Measurements from ENCODE around the gene MTA2. TPM values are rescaled to one million over a fixed set of nuclear protein-coding genes. Genes with fewer than 3 reads are reported as not detected.
"Not testable (repeated sequence)": the region's sequence is repeated elsewhere in the genome, so short reads cannot be mapped to it uniquely, and the experiment has no call there.

The MTA2 gene
- total RNA-seq, 3 donors from 2014 or later, result 61.3 to 92.8 (median 85.5) TPM

- intact Hi-C loops (cut with DNase I; ENCODE audit: low total_unique reads), result no loop called here
- H3K9me3 ChIP-seq, result no peaks in the 10 kb centered on the region
- H3K27me3 ChIP-seq, result no peaks in the 10 kb centered on the region
- H3K4me1 ChIP-seq, result peaks cover 0 to 20% of the 10 kb centered on the region in 2 donors
- DNase-seq (ENCODE audit: low spot score in 2 of 2), result peak; percentile 97 to 99
- TF ChIP-seq POLR2AphosphoS5 (IDR thresholded peaks at IDR 0.05), result peak; percentile 95 to 99 (median 99)
- TF ChIP-seq POLR2A (IDR thresholded peaks at IDR 0.05), result peak; percentile 75
- TF ChIP-seq, protein P1, sequence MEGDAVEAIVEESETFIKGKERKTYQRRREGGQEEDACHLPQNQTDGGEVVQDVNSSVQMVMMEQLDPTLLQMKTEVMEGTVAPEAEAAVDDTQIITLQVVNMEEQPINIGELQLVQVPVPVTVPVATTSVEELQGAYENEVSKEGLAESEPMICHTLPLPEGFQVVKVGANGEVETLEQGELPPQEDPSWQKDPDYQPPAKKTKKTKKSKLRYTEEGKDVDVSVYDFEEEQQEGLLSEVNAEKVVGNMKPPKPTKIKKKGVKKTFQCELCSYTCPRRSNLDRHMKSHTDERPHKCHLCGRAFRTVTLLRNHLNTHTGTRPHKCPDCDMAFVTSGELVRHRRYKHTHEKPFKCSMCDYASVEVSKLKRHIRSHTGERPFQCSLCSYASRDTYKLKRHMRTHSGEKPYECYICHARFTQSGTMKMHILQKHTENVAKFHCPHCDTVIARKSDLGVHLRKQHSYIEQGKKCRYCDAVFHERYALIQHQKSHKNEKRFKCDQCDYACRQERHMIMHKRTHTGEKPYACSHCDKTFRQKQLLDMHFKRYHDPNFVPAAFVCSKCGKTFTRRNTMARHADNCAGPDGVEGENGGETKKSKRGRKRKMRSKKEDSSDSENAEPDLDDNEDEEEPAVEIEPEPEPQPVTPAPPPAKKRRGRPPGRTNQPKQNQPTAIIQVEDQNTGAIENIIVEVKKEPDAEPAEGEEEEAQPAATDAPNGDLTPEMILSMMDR (IDR thresholded peaks at IDR 0.05), result peak in 1 of 3 donors; percentile 10
- H3K27ac ChIP-seq, result peak within 1 kb of the TSS; percentile 97 to 98
- H3K36me3 ChIP-seq, result peaks cover 9% of the 10 kb centered on the region
- peak within 1 kb of the TSS; percentile 78 to 86 (median 80) for H3K4me3 ChIP-seq
Measured at GRCh38 chr11:62591448-62592145, 10.1 kb downstream of the MTA2 start, which contains the start of gene TUT1. TSS of gene TUT1 (minus strand) at chr11:62591523. CDS start at chr11:62591485, 38 bp downstream.

DNA sequence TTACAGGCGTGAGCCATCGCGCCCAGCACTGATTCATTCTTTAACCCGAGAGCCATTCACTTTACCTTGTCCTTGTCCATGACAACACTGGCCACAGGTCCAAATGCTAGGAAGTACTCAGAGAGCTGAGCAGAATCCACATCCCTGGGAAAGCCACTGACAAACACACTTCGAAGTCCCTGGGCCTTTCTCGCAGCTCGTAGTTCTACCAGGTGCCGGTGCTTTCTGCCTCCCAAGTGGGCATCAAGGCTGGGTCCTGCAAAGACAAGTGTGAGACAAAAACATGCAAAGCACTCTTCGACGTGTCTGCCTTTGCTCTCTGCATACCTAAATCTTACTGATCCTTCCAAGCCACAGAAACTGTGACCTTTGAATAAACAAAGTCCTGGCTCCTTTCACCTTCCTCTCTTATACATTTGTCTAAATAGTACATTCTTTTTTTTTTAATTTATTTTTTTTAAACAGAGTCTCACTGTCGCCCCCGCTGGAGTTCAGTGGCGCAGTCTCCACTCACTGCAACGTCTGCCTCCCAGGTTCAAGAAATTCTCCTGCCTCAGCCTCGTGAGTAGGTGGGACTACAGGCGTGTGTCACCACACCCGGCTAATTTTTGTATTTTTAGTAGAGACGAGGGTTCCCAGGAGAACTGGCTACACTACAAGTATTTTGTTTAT is 12.6 kb downstream of the MTA2 start:
- H3K27ac ChIP-seq, result no peak overlapping the region
- no peak for DNase-seq (ENCODE audit: low spot score in 2 of 2)
- H3K4me3 ChIP-seq, result no peak overlapping the region
- no peaks in the 10 kb centered on the region for H3K9me3 ChIP-seq
- peaks cover 4% of the 10 kb centered on the region for H3K36me3 ChIP-seq
- intact Hi-C loops (cut with DNase I; ENCODE audit: low total_unique reads), result no loop called here
- H3K27me3 ChIP-seq, result no peaks in the 10 kb centered on the region
- H3K4me1 ChIP-seq, result peaks cover 0 to 20% of the 10 kb centered on the region in 2 donors
- TF ChIP-seq, protein P1 (IDR thresholded peaks at IDR 0.05), result no peak
- no peak for TF ChIP-seq POLR2A (IDR thresholded peaks at IDR 0.05)
- TF ChIP-seq POLR2AphosphoS5 (IDR thresholded peaks at IDR 0.05), result no peak

- H3K4me1 ChIP-seq; H3K36me3 ChIP-seq; H3K27me3 ChIP-seq; intact Hi-C loops (cut with DNase I; ENCODE audit: low total_unique reads); DNase-seq (ENCODE audit: low spot score in 2 of 2); H3K27ac ChIP-seq; H3K4me3 ChIP-seq; H3K9me3 ChIP-seq: not testable (repeated sequence)
Measured at GRCh38 chr11:62585356-62585755, 16.3 kb downstream of the MTA2 start.

- H3K4me1 ChIP-seq; H3K9me3 ChIP-seq; H3K4me3 ChIP-seq; H3K27me3 ChIP-seq; H3K36me3 ChIP-seq; intact Hi-C loops (cut with DNase I; ENCODE audit: low total_unique reads); H3K27ac ChIP-seq; DNase-seq (ENCODE audit: low spot score in 2 of 2): not testable (repeated sequence)
Measured at GRCh38 chr11:62581735-62582134, 19.9 kb downstream of the MTA2 start.

DNA sequence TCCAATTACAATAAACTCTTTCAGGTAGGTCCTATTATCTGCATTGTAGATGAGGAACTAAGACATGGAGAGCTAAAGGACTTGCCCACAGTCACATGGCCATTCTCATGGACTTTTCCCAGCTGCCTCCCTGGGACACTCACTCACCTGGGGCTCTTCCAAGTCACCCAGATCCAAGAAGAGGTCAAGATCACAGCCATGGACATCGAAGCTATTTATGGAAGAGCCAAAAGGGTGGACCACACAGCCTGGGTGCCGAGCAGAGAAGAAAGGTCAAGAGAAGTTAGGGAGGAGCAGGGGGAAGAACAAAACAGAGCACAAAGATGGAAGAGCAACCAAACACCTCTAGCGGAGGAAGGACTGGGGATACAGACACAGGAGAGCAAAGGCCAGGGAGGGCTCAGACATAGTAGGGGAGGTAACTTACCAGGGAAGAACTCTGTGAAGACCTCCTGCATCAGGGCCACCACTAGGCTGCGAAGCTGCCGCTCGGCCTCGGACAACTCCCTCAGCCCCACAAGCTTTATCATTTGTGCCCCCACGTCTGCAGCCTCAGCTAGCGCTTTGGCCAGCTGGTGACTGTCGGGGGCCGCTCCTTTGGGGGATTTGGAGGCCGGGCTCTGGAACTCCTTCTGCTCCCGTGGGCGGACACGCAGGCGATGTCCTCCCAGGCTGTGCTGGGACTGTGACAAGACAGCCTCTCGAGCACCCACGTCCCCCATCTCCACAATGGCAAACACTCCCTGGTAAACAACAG is 20.5 kb downstream of the MTA2 start:
- H3K4me1 ChIP-seq, result no peaks in the 10 kb centered on the region
- no peak for DNase-seq (ENCODE audit: low spot score in 2 of 2)
- intact Hi-C loops (cut with DNase I; ENCODE audit: low total_unique reads), result no loop called here
- H3K27me3 ChIP-seq, result no peaks in the 10 kb centered on the region
- H3K27ac ChIP-seq, result no peak overlapping the region
- H3K4me3 ChIP-seq, result no peak overlapping the region
- no peak for TF ChIP-seq POLR2A (IDR thresholded peaks at IDR 0.05)
- TF ChIP-seq POLR2AphosphoS5 (IDR thresholded peaks at IDR 0.05), result no peak
- TF ChIP-seq, protein P1 (IDR thresholded peaks at IDR 0.05), result no peak
- H3K9me3 ChIP-seq, result no peaks in the 10 kb centered on the region
- no peaks in the 10 kb centered on the region for H3K36me3 ChIP-seq

DNA sequence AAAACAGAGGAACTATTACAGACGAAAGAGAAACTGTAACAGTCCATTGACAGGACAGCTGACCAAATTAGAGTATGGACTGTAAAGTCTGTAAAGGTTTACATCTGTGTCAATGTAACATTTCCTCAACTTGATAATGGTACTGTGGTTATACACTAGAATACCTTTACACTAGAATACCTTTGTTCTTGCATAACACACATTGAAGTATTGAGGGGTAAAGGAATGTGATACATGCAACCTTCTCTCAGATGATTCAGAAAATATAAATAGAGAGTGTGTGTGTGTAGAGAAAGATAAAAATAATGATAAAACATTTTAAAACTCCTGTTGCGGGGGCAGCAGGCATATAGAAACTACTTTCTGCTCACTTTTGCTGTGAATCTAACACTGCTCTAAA is 22.4 kb downstream of the MTA2 start:
- Histone ChIP-seq H3K4me3 (no peak overlapping the region), H3K27me3 (no peaks in the 10 kb centered on the region), H3K4me1 (peaks cover 0 to 9% of the 10 kb centered on the region in 2 donors), H3K9me3 (no peaks in the 10 kb centered on the region), H3K27ac (no peak overlapping the region), H3K36me3 (no peaks in the 10 kb centered on the region)
- no peak for DNase-seq (ENCODE audit: low spot score in 2 of 2)
- TF ChIP-seq POLR2A (IDR thresholded peaks at IDR 0.05) (no peak), POLR2AphosphoS5 (IDR thresholded peaks at IDR 0.05) (no peak)
- TF ChIP-seq, protein P1 (IDR thresholded peaks at IDR 0.05), result no peak
- intact Hi-C loops (cut with DNase I; ENCODE audit: low total_unique reads), result no loop called here
